ENCODE results near the gene IFI27L1.

IFI27L1 gene

DNA sequence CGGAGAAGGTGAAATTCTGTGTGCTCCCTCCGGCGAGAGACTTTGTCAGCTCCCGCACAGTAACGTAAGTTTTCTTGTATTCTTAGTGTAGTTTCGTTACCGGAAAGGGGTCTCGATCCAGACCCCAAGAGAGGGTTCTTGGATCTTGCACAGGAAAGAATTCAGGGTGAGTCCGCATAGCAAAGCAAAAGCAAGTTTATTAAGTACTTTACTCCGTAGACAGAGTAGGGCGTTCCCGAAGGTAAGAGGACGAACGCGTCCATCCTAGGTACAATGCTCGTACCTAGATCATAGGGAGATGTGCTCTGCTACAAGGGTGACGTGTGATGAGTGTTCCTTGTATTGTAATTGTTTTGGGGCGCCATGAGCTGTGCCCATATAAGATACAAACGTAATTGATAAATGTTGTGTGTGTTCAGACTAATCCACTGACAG lies 293 bp downstream of the IFI27L1 start:
- DNase-seq = no peak

GRCh38 chr14:94087891-94088290 lies 6.8 kb downstream of the IFI27L1 start:
- DNase-seq = no peak

- DNase-seq = no peak
Observed at GRCh38 chr14:94088516-94088915, 7.4 kb downstream of the IFI27L1 start.

GRCh38 chr14:94089479-94089878 lies 8.4 kb downstream of the IFI27L1 start:
- DNase-seq = no peak

DNA sequence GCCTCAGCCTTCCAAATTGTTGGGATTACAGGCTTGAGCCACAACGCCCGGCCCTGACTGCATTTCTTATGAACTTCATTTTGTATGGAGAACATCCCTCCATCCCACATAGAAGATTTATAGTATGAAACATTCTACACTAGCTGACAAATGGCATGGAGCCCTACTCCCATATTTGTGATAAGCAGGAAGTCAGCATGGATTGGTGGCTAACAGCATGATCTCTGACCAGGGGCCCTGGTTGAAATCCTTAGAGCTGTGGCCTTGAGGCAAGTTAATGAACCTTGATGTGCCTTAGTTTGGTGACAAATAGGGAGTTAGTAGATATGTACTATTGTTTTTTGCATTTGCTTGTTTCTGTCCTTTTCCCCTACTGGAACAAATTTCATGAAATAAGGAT lies 12.3 kb downstream of the IFI27L1 start:
- no peak for DNase-seq

- no peak for DNase-seq
Observed at GRCh38 chr14:94097091-94097490, 16.0 kb downstream of the IFI27L1 start.

GRCh38 chr14:94098326-94098992 lies 17.3 kb downstream of the IFI27L1 start:
- no peak for DNase-seq

- no peak for DNase-seq
Observed at GRCh38 chr14:94099006-94099405, 17.9 kb downstream of the IFI27L1 start.

- no peak for DNase-seq
Observed at GRCh38 chr14:94100847-94101246, 19.7 kb downstream of the IFI27L1 start.

- no peak for DNase-seq
Observed at GRCh38 chr14:94101748-94102147, 20.6 kb downstream of the IFI27L1 start.

GRCh38 chr14:94102768-94103482 lies 21.8 kb downstream of the IFI27L1 start:
- DNase-seq = no peak

GRCh38 chr14:94103554-94104150 lies 22.5 kb downstream of the IFI27L1 start:
- DNase-seq = no peak

DNA sequence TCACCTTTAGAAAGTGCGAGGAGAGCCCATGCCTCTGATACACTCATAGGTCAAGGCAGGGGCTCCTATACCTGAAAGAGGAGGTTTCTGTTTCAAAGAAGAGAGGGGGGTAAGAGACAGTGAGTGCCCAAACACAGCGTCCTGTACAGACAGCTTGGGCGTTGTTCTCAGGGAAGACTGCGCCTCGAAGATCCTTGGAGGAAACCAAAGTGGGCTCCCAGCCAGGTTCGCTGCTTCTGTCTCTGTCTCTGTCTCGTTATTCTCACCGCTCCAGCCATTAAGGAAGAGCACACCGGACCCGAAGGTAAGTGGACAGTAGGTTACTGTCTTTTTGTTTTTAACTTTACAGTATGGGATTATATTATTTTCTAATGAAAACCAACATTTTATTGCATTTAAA lies 23.6 kb downstream of the IFI27L1 start:
- no peak for DNase-seq

- DNase-seq = no peak
Observed at GRCh38 chr14:94109915-94110250, 28.8 kb downstream of the IFI27L1 start.

GRCh38 chr14:94110552-94111181 lies 29.6 kb downstream of the IFI27L1 start, which contains the start of gene IFI27:
TSS of gene IFI27 (plus strand) at chr14:94110736.
- DNase-seq = no peak

DNA sequence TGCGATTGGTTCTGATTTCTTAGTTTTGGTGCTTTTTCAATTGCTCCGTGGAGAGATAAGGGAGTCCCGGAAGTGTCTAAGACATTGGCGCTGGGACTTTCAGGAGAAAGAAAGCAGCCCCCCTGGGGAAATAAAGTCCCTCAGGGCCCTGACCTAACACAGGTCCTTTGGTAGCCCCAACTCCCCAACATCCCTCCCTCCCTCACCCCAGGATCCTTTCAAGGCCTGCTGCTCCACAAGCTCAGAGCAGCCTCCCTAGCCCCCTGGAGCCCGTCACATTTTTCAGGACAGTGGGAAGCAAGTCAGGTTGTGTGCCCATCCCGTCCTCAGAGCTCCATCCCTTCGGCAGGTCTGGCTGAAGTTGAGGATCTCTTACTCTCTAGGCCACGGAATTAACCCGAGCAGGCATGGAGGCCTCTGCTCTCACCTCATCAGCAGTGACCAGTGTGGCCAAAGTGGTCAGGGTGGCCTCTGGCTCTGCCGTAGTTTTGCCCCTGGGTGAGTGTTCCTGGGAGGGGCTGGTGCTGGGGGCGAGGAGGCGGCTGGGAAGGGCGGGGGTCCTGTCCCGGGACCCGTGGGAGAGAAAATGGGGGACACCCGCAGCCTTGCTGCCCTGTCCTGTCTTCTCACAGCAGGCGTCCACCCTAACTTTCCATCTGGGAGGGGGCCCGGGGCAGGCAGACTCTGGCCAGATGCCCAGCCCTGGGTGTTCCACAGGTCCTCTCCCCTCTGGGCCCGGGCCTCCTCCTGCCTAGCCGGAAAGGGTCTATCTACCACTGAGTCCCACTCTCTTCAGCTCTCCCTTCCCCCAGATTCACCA lies 30.4 kb downstream of the IFI27L1 start:
- DNase-seq = no peak

- no peak for DNase-seq
Observed at GRCh38 chr14:94112513-94113063, 31.5 kb downstream of the IFI27L1 start.

DNA sequence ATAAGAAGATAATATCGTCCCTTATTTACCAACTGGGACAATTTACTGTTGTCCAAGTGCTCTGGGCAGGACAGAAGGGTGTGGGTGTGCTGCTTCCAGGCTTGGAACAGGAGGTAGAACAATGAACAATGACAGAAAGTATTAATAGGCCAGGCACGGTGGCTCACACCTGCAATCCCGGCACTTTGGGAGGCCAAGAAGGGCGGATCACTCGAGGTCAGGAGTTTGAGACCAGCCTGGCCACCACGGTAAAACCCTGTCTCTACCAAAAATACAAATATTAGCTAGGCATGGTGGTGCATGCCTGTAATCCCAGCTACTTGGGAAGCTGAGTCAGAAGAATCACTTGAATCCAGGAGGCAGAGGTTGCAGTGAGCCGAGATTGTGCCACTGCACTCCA lies 32.0 kb downstream of the IFI27L1 start:
- DNase-seq = no peak

- DNase-seq = no peak
Observed at GRCh38 chr14:94113490-94113889, 32.4 kb downstream of the IFI27L1 start.

DNA sequence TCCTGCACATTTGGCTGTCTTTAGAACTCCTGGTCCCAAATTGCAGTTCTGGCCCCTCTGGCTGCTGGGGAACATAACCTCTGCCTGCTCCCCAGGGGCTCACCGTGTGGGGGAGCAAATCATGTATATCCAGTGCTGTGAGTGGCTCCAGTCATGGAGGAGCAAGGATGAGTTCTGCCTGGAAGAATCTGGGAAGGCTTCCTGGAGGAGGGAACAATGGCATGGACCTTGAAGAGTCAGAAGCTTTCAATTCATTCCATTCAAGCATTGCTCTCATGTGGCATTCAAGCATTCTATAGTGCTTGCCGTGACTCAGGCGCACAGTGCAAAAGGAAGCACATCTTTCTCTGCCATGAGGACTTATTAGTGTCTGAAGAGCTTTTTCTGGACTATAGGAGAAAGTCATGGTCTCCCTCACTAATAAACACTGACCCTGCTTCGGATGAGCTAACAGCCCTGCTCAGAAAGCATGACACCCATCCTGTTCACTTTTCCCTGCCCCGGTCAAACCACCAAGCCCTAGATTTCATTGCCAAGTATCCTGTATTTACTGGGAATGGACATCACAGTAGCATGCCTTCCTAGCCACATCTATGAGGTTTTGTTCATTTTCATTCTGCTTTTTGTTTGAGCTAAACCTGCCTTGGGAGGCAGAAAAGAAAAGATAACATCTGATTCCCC lies 32.9 kb downstream of the IFI27L1 start:
- no peak for DNase-seq

DNA sequence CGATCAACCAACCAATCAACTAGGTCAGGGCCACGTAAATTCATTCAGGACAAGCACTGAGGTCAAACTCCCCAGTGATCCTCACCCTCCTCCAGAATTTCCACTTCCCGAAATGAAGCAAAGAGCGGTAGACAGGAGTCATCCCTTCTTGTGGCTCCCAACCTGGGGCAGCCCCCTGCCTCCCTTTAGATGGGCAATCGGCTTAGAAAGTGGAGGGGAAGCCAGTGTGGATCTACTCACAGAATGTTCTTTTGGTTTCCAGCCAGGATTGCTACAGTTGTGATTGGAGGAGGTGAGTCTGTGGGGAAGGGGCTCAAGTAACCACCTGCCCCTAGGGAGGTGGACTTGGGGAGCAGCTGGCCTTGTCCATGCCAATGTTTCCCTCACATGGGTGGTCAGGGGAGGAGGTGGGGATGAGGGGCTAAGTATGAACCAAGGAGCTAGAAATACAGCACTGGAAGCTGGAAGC lies 33.5 kb downstream of the IFI27L1 start:
- DNase-seq = no peak

DNA sequence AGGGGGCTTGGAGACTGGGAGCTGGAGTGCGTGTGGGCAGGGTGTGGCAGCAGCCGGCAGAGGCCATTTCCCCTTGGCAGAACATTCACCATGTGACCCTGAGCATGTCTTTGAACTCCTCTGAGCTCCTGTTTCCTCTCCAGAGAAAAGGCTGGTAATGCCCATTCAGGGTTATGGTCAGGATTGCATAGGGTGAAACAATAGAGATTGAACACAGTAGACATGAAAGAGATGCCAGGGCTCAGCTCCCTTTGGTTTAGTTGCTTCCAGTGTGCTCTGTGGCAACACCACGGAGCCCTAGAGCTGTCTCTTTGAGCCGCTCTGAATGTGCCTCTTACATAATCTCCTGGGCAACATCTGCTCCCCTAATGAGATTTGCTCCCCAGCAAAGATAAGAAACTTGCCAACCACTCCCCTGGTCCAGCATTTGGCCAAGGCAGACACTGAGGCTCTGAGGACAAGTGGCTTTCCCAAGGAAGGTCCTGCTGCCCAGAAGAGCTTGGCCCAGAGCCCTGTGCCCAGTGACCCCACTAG lies 34.0 kb downstream of the IFI27L1 start:
- no peak for DNase-seq
